Testis (tissue), 2 donors: ENCODE data around the gene FAM228B.

Source experiments
- POLR2A ChIP-seq: fragments of 450-650 bp; IDR thresholded peaks from one replicate; pipeline ENCODE4 v1.6.1; 2017; ENCODE audit warnings: antibody characterized with exemption, mild to moderate bottlenecking, moderate library complexity
- TF ChIP-seq, protein P1 (sequence below), 3 experiments: fragments of 450-650 bp in 2 of 3; fragments of 200-600 bp in 1 of 3; sonication (generic) in 1 of 3; IDR thresholded peaks; one replicate each; pipeline ENCODE4 v1.5.1; 2016 to 2019; ENCODE audit warnings: antibody characterized with exemption in 3 of 3, mild to moderate bottlenecking in 2 of 3, moderate library complexity in 1 of 3

- no peak for TF ChIP-seq POLR2A
- TF ChIP-seq, protein P1, sequence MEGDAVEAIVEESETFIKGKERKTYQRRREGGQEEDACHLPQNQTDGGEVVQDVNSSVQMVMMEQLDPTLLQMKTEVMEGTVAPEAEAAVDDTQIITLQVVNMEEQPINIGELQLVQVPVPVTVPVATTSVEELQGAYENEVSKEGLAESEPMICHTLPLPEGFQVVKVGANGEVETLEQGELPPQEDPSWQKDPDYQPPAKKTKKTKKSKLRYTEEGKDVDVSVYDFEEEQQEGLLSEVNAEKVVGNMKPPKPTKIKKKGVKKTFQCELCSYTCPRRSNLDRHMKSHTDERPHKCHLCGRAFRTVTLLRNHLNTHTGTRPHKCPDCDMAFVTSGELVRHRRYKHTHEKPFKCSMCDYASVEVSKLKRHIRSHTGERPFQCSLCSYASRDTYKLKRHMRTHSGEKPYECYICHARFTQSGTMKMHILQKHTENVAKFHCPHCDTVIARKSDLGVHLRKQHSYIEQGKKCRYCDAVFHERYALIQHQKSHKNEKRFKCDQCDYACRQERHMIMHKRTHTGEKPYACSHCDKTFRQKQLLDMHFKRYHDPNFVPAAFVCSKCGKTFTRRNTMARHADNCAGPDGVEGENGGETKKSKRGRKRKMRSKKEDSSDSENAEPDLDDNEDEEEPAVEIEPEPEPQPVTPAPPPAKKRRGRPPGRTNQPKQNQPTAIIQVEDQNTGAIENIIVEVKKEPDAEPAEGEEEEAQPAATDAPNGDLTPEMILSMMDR (IDR thresholded peaks at IDR 0.05), result no peak
These were observed 2.7 kb downstream of the FAM228B start for GRCh38 chr2:24125956-24126355.
